DMS 273 (cell line): ENCODE measurements around the gene CDC42BPG.
A peak's percentile ranks its signal among the peaks of the same experiment; 100 is the strongest.
"Not testable (repeated sequence)": the region's sequence is repeated elsewhere in the genome, so short reads cannot be mapped to it uniquely, and the experiment has no call there.

Source experiments
- DNase-seq: peaks from one replicate; lab custom pipeline; 2025; ENCODE audit not compliant: unreplicated experiment; lab: John Stamatoyannopoulos, UW

CDC42BPG gene

DNA sequence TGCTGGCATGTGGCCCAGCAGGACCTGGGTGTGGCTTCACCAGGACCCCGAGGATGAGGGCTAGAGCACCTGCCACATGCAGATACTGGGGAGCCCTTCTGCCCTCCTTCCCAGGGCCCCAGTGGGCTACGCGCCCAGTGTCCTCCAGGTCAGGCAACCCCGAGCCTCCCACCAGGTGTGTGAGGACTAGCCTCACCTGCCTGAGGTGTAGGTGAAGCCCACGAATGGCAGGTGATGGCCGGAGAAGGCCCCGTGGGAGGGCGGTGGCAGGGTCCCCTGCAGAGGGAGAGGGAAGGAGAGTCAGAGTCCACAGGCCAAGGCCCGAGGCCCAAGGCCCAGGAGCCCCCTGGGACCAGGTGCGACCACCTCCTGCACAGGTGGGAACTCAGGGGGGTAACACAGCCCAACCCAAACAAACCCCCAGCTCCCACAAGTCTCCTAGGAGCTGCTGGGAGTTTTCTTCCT, 6.5 kb downstream of the CDC42BPG start:
- no peak for DNase-seq

- DNase-seq = no peak
These were observed 7.9 kb downstream of the CDC42BPG start for GRCh38 chr11:64836448-64837072.

GRCh38 chr11:64835616-64836447, 8.6 kb downstream of the CDC42BPG start:
- DNase-seq = no peak

GRCh38 chr11:64834723-64835615, 9.5 kb downstream of the CDC42BPG start:
- peak; percentile 46 for DNase-seq

GRCh38 chr11:64834031-64834722, 10.3 kb downstream of the CDC42BPG start:
- no peak for DNase-seq

- DNase-seq = no peak
These were observed 10.9 kb downstream of the CDC42BPG start for GRCh38 chr11:64833509-64833908.

DNA sequence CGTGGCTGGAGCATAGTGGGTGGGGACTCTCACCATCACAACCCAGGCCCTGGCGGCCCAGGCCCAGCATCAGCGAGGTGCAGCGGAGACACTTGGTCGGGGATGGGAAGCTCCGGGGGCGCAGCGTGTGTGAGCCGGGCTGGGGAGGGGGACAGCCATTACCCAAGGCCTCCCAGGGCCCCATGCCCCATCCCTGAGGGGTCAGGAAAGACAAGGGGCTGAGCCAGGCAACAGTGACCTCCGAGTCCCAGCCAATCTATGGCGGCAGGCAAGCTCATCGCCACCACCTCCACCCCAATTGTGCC, 11.3 kb downstream of the CDC42BPG start:
- DNase-seq = no peak

DNA sequence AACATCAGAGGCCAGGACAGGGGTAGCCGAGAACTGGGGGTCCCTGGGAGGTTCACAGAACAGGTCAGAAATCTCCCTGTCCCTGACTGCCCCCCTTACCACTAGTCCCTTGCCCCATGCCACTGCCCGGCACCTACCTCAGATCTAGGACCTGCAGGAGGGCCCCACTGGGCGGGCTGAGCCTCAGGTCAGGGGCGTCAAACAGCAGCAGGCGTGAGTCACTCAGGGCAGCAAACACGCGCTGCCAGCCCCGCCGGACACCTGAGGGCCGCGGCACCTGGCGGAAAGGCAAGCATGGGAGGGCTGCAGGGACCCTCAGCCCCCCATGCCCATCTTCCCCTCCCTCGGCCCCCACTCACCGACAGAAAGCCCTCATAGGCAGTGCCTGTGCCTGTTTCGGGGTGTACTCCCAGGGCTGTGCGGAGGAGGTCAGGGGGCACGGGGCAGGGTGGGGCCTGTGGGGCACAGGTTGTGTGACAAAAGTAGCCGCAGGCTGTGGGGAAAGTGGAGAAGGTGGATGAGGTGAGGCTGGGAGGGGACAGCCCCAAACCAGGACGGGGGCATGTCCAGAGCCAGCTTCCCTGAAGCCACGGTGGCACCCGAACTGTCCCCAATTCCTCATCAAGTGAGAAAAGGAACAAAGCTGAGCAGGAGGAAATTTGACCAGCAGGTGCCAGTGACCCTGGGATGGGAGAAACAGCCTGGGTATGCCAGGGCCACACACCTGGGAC, 11.8 kb downstream of the CDC42BPG start:
- DNase-seq = no peak

DNA sequence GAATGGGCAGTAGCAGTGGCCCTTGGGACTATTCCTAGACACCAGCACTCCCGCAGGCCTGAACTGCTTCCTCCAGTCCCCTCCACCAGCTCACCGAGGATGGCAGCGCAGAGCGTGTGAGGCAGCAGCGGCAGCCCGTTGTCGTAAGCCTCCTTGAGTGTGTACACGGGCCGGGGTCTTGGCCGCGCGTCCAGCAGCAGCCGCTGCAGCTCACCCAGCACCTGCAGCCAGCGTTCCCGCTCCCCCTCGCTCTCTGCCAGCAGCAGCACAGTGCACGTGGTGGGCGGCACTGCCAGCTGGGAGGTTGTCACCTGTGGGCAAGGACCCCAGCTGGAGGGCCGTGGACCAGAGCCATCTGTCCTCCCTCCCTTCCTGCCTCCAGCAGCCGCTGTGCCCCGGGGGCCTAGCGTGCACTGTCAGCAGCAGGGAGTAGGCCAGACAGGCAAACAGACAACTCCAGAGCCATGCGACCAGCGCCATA, 13.0 kb downstream of the CDC42BPG start:
- no peak for DNase-seq

GRCh38 chr11:64829536-64830251, 14.8 kb downstream of the CDC42BPG start:
- DNase-seq = no peak

- DNase-seq = no peak
These were observed 17.0 kb downstream of the CDC42BPG start for GRCh38 chr11:64827451-64827839.

DNA sequence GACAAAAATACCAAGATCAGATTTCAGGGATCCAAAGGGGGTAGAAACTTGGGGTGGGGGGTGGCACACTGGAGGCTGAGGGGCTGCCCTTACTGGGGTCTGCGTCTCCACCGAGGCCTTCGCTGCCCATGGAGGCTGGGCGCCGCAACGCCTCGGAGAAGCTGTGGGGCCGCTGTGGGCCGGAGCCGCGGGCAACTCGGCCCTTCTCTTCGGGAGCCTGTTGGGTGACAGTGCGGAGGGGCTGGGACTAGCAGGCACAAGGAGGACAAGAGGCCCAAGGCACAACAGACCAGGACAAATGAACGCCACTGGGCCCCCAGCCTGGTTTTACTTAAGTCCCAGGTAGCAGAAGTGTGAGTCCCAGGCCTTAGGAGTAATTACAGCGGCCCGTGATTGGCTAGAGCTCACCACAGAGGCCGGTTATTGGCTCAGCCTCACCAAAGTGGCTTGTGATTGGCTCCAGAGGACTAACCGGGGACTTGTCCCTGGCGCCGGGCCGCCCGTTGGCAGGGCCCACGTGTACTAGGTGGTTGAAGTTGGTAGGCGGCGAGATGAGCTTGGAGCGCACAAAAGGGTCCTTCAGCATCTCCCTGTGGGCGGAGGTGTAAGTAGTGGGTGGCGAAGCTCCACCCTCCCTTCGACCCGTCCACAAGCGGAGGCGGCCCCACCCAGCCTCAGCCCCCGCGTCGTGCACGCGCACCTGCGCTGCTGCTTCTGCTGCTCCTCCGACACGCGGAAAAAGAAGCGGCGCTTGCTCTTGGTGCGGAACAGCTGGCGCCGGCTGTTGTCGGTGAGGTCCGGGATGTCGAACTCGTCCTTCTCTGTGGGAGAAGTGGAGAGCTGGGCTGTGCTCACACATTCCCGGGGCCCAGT, 17.6 kb downstream of the CDC42BPG start:
- no peak for DNase-seq

- DNase-seq = no peak
These were observed 18.4 kb downstream of the CDC42BPG start for GRCh38 chr11:64826062-64826461.

DNA sequence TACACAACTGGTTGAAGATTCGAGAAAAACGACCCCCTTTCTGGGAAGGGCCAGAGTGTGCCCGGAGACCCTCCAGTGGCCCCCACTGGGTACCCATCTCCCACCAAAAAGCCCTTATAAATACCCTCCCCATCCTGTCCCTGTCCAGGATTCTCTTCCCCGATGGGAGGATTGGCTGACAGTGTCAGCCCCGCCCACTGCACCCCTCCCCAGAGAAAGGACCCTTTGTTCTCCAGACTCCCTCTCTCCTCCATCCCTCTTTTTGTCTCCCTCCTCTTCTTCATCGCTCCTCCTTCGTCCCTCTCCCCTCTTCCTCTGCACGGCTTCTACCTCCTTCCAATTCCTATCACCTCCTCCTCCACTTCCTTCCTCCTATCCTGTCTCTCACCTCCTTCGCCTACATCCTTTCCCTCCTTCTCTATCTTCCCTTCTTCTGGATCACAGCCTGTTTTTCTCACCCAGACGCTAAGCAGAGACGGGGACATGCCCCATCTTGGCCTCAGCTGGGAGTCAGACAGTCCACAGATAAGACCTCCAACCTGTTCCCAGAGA, 20.8 kb downstream of the CDC42BPG start:
- no peak for DNase-seq

GRCh38 chr11:64817476-64817875, 27.0 kb downstream of the CDC42BPG start:
- DNase-seq = no peak

DNA sequence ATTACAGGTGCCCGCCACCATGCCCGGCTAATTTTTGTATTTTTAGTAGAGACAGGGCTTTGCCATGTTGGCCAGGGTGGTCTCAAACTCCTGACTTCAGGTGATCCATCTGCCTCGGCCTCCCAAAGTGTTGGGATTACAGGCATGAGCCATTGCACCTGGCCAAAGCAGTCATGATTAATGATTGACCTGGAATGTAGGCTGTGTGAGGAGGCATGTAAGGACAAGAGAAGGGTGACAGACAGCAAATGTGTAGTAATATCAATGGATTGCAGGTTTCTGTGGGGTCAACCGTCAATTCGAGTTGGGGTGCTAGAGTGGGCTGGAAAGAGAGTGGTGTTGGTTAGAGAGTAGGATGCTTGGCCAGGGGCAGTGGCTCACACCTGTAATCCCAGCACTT, 29.0 kb downstream of the CDC42BPG start:
- DNase-seq = not testable (repeated sequence)

DNA sequence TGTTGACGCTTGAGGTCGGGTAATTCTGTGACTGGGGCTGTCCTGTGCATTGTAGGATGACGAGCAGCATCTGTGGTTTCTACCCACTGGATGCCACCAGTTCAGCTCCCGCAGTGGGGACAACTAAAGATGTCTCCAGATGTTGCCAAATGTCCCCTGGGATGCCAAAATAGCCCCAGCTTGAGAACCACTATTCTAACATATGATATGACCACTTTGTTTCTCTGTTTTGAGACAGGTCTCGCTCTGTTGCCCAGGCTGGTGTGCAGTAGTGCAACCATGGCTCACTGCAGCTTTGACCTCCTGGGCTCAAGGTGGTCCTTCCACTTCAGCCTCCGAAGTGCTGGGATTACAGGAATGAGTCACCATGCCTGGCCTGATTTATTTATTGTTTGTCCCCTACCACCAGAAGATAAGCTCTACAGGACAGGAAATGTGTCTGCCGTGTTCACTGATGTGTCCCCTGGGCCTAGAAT, 29.7 kb downstream of the CDC42BPG start:
- no peak for DNase-seq

DNA sequence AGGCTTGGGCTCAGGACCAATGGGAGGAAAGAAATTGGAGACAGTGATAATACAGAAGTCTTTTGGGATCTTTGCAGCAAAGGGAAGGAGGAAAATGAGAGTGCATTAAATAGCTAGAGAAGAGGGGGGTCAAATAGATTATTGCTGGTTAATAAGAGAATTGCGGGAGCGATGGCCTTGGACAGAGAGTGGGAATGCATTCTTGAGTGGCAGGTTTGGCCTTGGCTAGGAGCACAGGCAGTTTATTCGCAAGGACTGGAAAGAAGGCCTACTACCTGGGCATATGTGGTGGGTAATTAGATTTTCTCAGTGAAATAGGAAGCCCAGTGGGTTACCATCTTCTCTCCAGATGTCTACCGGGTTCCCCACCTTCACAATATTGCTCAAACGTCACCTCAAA, 30.6 kb downstream of the CDC42BPG start:
- no peak for DNase-seq
